Activated T-cell treated with anti-CD3 and anti-CD28 coated beads, Interleukin-2, amount 50 U/mL, for 48 hours (primary cell): ENCODE data around the gene CPED1.

Source experiments
- DNase-seq, 2 experiments: peaks; one replicate each; pipeline ENCODE4 v3.0.0-alpha.2; 2020

The CPED1 gene

DNA sequence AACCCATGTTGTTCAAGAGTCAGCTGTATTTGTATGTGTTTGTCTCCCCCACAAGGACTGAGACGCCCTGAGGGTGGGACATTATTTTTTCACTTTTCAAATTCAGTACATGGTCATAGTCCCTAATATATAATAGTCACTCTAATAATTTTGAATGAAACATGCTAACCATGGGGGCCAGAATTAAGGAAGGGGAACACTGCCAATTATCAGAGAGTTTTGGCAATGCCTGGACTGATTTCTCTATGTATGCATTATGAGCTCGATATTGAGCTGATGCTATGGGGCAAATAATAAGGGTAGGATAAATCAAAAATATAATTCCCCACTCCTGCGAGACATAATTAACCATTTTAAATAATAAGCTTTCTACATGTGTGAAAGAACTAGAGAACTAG is 87.4 kb downstream of the CPED1 start:
- DNase-seq = no peak

DNA sequence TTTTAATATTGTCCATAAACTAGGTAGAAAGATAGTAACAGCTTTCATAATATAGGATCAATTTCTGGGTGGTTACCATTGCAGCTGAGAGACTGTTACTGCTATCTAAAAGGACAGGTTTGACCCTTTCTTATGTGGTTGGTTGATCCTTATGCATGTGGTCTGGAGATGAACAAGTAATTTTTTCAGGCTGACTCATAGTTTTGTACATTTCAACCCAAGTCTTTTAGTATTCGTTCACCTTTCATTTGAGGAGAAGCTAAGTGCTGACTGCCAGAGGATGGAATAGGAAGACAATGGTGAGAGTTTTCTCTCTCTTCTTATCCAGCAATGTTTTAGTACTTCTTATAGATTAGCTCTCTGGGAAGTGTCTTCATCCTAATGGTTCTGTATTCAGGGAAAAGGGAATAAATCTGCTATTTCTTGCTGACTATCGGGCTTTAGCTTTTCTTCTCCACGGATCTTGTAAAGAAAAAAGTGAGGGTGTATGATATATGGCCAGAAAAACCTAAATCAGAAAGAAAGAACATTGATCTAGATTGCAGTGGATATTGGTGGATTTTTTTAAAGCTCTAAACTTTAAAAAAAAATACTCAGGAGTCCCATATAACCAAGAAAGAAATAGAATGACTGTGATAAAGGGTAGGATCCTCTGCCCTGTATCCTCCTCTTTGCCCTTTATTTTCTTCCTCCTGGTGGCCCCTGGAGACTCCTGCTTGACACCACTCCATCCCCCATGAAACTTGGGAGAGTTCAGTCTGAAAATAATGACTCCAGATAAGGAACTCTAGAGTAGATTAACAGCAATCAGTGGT is 88.0 kb downstream of the CPED1 start:
- no peak for DNase-seq

DNA sequence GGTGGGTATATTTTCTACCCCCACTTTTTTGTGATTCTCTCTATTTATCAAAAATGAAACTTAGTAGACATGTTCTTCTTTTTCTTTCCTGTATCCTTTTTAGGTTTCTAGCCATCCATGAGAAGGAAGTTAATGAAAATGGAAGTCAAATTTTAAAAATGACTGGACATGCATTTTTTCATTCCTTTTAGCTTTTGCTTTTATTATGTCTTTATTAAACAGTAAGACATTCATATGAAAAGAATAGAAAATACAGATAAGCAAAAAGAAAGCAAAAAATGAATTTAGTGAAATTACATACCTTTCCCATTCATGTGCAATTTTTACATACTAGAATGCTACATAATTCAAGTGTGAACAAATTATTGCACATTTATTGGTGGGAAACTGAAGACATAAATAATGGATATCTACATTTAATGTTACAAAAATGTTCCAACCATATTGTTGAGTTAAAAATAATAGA is 88.7 kb downstream of the CPED1 start:
- no peak for DNase-seq

DNA sequence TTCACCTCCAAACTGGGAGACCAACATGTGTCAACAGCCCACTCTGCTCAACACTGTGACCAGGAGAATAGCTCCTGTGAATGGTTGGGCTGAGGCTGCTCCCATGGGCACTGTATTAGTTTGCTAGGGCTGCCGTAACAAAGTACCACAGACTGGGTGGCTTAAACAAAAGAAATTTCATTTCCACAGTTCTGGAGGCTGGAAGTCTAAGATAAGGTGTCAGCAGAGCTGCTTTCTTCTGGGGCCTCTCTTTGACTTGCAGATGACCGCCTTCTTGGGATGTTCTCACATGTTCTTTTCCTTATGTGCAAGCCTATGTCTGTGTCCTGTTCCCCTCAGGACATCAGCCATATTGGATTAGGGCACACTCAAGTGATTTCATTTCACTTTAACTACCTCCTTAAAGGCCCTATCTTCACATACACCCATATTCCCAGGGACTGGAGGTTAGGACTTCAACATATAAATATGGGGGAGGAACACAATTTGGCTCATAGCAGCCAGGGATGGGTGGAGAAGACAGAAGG is 90.3 kb downstream of the CPED1 start:
- DNase-seq = no peak

DNA sequence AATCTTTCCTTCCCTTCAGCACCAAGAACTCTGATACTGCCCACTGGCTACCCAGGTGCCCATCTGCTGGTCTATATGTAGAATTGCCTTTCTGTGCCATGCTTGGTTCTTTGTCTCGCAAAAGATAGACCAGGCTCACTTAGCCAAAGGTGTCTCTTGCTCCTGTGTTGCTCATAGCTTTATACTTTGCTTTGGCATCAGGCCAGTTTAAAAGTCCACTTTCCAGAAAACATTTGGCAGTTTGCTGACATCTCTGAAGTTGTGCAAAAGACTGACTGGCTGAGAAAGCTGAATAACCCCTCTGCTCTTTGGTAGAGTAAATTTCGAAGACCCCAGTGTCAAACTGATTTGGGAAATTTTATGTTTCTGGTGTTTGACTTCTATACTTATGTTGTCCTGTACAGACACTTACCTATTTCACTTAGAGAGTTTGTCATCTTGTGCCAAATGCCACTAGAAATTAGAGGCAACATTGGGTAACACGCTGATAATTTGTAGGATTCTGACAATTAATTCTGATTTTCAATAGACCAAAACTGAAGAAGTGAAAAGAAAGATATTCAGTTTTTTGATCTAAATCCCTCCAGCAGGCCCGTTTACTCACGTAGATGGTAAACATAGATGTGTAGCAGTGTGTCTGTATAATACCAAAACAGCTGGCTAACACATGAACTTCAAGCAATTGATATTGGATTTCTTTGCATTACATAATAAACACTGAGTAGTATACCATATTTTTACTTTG is 91.1 kb downstream of the CPED1 start:
- no peak for DNase-seq

DNA sequence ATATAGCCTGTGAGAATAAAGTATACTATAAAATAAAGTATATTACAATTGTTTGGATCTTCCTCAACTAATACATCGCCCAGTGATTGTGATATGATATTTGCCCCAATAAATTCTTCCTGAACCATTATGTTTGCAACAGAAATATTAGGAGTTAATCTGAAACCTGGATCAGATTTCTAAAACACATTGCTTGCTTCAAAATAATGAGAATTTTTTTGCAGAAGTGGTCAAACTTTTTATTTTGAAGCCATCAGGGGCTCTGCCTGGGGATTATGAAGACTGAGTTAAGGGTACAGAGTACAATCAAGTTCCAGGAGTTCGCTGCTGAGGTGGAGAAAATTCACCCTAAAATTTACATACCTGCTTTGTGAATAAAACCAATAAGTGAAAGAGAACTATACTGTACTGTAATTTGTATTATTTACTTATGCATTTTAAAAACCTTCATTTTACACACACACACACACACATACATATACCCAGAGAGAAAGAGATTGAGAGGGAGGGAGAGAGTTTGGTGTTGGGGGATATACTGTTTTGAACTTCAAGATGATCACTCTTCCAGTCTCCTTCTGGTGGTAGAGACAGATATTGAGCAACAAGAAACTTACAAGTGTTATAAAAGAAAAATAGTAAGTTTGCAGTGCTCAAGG is 91.9 kb downstream of the CPED1 start:
- no peak for DNase-seq

DNA sequence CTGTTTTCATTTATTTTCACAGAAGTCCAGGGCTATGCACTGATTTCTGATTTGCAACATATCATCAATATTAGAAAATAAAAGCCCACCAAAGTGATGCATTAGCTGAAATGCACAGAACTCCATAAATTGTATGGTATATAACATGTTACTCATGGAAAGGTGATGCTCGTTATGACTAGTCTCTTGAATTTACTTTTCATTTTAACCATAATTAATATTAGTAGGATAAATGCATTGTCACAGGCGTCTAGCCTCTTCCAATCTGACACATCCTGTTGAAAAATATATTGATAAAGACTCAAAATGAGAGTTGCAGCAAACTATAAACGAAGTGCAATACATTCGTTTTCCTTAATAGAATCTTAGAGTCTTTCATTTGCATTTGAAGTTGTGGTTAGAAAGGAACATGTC is 92.4 kb downstream of the CPED1 start:
- no peak for DNase-seq

DNA sequence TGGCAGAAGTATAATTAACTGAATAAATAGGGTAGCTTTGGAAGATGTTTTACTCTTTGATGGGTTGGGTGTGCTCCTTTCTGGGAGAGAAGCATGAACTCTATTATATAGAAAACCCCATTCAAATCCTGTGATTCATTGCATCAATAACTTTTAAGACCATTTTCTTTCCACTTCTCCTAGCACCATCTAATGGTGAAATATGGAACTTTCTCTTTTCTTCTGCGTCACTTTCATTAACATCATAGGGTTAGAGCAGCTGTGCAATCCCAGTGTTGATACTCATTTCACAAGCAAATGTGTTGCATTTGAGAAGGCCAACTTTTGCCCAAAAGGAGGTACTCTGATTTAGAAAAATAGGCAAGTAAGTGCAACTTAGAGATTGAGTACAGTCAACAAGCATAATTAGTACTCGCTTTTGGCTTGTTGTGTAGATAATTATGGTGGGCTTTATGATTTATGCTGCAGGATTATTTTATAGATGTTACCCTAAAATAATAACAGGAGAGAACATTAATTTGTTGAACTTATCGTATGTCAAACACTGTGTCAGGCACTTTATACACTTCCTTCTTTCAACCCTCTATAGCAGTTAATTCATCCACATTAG is 92.9 kb downstream of the CPED1 start:
- no peak for DNase-seq

DNA sequence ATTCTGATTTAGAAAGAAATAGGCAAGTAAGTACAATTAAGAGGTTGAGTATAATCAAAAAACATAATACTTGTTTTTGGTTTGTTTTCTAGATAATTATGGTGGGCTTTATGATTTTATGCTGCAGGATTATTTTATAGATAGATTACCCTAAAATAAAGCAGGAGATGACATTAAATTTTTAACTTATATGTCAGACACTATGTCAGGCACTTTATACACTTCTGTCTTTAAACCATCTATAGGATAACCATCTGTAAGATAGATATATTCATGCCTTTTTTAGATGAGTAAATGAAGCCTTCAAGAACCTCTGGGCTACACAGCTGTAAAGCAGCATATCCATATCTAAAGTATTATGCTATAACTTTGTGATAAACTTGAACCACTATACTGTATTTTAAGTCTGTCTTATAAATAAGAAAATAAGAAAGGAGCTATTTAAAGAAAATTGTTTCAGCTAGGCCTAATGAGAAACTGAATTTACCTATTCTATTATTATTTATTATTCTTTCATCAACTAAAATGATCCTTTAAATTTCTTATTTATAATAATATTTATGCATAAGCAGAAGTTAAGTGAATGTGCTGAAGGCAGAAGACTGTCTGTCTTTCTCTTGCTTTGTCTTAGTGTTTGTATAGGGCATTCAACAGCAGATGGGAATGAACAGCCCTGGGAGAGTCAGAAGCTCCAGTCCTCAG is 94.0 kb downstream of the CPED1 start:
- no peak for DNase-seq

DNA sequence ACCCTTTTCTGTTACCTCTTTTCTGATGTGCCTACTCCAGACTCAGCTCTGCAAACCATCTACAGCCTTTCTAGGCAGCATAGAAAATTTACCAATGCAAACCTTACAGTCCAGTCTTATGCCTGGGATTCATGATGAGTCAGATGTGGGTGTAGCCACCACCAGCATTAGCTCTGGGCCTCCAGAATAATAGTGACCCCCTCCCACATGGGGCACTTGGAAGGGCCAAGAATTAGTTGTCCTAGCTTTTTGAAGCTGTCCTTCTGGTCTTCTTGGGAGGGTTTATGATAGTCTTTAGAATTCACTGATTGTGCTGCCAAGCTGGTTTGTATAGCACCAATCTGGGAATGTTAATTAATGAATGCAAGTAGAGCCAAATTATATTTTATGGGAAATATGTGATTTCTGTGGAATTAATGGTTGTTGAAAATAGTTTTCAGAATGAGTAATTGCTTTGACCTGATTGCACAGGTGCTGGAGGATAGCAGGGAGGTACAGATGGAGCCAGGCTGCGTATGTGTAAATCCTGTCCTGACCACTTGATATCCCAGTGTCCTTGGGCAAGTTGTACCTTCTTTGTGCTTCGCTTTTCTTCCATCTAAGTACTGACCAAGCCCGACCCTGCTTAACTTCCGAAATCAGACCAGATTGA is 94.8 kb downstream of the CPED1 start:
- no peak for DNase-seq

DNA sequence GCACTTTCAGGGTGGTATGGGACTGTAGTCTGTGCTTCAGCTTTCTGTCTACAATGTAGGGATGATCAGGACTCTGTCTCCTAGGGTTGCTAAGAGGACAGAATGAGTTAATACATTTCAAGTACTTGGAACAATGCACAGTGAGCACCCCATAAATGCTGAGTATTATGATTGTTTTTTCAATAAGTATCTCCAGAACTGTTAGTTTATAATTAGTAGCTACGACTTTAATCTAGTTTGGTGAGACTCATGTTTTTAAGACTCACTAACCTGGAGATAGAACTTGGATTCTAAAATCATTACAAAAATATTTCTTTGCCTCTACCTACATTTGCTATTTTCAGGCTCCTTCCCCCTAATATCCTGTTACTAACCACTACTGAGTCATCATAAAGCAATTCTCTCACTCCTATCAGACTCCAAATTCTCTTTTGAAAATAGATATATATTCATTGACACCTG is 95.3 kb downstream of the CPED1 start:
- no peak for DNase-seq

DNA sequence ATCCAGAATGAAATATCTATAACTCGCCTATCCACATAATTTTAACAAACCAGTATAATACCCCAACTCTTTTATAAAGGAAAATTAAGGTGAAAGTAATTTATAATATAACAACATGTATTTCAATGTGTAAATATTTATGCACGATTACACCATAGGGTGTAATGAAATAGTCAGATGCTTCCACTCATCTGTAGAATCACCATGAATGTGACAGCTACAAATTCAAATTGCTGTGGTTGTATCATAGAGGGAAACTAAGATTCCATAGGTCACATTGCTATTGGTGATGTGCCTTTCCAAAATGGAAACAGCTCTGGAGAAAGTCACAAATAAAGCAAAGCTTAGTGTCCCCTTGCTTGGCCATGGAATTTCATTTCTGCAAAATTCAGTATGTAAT is 95.7 kb downstream of the CPED1 start:
- no peak for DNase-seq

DNA sequence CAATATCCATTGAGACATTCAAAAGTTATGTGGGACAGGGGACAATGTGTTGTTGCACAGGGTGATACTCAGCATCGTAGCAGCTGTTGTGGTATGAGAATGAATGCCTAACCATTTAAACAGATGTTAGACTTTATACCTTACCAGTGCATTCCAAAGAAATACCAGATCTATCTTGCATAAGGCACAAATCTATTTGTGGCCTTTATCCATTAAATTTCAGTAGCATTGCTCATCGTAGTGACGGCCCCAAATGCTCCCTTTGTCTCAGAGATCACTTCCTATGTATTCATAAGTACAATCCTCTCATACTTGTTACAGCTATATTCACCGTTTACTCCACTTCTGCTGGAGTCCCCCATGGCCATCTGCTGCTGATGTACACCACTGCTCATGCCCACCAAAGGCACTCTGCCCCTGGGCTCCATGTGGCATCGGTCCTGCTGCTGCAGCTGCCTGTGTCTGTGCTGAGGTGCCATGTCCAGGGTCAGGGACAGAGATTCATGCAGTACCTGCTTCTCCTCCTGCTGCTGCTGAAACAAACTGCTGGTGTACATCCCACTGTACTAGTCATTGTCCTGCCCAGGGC is 96.3 kb downstream of the CPED1 start:
- DNase-seq = no peak

DNA sequence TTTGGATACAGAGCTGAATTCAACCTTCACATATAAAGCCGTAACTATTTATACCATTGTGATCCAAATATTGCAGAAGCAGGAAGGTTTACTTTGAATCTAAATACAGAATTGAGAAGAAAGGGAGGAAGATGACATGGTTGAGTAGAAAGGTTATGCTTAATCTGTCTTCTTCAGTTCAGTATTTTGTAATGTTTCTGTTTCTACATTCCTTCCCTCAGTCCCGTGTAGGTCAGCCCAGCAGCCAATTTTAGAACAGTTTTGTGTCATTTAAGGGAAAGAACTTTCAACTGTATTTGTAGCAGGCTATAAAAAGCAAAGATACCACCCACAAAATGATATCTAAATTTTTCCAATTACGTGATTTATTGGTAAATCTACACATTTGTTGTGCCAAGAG is 97.4 kb downstream of the CPED1 start:
- DNase-seq = no peak

DNA sequence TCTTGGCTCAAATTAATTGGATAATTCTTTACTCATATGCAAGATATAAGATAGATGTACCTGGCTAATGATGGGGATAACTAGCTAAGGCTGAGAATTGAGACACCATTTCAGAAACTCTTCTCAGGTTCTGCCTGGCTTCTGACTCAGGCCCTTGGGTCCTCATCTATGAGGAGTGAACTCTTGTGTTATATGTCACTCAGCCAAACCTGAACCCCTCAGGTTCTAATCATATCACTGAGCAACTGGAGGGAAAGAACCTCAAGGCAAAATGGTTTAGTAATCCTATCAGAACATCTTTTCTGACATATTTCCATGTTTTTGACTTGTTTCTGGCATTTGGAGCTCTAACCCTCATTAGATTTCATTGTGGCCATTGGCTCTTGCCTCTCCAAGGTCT is 100.4 kb downstream of the CPED1 start:
- DNase-seq = no peak

DNA sequence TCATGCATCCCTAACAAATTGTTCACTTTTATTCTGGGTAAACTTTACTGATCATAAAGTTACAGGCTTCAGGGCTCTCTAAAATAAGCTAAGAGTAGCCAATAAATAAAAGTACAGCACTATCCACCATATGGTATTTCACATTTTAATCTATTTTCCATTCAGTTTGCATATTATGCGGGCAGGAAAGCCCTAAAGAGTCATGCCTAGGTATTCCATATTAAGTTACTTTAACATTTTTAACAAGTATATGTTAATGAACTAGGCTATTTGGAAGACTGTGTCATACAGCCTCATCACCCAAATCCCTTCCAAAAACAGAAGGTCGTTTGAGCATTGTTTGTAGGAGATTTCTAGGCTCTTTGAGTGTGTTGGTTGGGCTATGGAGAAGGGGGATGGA is 106.3 kb downstream of the CPED1 start:
- no peak for DNase-seq

DNA sequence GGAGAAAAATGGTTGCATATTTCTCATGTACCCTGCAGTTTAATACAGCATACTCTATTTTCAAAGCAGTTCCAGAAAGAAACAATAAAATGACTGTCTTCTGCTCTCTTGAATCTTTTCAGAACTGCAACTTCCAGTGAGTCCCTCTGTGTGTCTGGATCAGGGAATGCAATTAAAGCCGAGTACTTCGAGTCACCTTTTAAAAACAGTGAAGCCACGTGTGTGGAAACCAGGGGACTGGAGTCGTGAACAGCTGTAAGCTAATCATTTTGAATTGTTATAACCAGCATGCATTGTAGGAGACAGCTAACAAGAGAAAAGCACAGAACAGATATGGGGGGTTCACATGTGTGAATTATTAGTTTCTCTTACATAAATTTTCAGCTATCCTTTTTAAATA is 109.1 kb downstream of the CPED1 start:
- DNase-seq = no peak

DNA sequence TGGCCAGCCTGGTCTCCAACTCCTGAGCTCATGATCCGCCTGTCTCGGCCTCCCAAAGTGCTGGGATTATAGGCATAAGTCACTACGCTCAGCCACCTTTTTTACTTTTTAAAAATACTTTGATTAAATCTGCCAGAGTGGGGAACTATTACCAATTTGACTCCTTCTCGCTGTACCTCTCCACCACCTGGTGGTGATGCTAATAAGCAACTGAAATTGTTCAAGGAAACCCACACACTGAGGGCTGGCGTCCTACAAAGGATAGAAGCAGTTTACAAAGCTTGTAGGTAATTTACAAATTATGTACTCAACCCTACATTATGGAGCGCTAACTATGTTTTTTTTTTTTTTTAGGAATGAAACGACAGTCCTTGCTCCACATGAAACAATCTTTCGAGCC is 111.1 kb downstream of the CPED1 start:
- DNase-seq = no peak

DNA sequence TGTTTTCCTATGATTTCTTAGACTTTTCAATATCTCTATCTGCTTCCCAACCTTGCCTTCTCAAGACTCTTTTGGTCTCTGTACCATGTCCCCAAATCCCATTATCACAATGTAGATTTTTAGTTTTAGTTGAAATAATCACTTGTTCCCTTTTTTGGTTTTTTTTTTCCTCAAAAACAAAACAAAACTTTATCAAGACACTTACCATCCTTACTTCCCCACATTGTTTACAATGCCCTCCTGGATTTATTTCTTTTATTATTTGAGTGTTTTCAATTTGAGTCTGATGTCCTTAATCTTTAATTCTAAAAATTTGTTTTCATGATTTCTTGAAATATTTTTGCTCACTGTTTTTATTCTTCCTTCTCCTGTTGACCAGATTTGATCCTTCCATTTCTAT is 112.6 kb downstream of the CPED1 start:
- DNase-seq = no peak

DNA sequence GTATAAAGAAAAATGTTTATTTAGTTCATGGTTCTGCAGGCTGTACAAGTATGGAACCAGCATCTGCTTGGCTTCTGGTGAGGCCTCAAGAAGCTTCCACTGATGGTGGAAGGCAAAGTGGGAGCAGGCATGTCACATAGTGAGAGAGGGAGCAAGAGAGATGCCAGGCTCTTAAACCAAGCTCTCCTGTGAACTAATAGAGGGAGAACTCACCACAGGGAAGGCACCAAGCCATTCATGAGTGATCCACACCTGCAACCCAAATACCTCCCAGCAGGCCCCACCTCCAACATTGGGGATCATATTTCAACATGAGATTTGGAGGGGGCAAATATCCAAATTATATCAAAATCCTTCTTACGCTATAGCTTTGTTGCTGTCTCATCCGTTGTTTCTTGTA is 113.1 kb downstream of the CPED1 start:
- no peak for DNase-seq

DNA sequence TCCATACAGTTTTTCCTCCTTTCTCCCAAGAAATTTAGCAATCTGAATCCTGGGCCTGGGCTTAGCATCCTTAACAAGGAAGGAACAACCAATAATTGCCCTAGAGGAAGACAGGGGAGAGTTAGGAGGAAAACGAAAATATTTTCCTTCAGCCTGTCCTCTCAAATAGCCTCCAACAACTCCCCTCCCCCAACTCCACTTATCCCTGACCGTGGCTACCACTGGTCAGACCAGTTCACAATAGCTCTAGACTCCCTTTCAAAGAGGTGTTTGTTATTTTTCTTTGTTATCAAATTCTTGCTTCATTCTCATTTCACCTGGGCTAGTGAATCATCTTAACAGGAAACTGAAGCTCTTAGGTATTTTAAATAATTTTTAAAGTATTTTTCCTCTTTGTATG is 114.1 kb downstream of the CPED1 start:
- no peak for DNase-seq

DNA sequence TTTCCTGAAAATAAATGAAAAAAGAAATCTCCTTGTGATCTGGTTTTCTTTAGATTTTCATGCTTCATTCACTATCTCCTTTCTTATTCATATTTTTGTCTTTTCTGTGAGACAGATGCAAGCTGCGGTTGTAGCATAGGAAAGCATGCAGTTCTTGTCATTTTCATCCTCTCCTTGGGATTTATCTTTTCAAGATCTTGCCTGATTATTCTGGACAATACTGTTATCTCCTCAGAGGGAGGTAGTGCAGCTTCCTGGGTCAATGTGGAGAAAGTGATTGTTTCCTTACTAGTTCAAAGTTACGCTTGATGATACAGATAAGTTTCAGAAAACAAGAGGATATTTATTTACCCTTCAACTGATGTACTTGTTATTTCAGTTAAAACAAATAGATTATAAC is 114.6 kb downstream of the CPED1 start:
- no peak for DNase-seq
